GM19193 (cell line): ENCODE measurements around the gene CALHM4.

ENCODE experiments used
- POLR2A ChIP-seq: IDR thresholded peaks from 4 replicates; pipeline ENCODE4 v1.6.1; 2011; ENCODE audit not compliant: insufficient read depth, insufficient read length; ENCODE audit errors: extremely low read depth

The CALHM4 gene

GRCh38 chr6:116530436-116530835, 23.1 kb upstream of the CALHM4 start:
- TF ChIP-seq POLR2A, result no peak

GRCh38 chr6:116531675-116532570, 21.6 kb upstream of the CALHM4 start:
- TF ChIP-seq POLR2A, result no peak

GRCh38 chr6:116533233-116533957, 20.2 kb upstream of the CALHM4 start:
- no peak for TF ChIP-seq POLR2A

- no peak for TF ChIP-seq POLR2A
These were observed 18.4 kb upstream of the CALHM4 start for GRCh38 chr6:116535109-116535508.

- TF ChIP-seq POLR2A, result no peak
These were observed 17.3 kb upstream of the CALHM4 start for GRCh38 chr6:116536216-116536621.

- no peak for TF ChIP-seq POLR2A
These were observed 11.1 kb upstream of the CALHM4 start for GRCh38 chr6:116542426-116542825.

- TF ChIP-seq POLR2A, result no peak
These were observed 10.4 kb upstream of the CALHM4 start for GRCh38 chr6:116543149-116543548.

GRCh38 chr6:116545651-116546050, 7.9 kb upstream of the CALHM4 start, which contains the start of gene TRAPPC3L:
TRAPPC3L (minus strand) TSS chr6:116545684; CDS start chr6:116545514, 170 bp downstream.
- TF ChIP-seq POLR2A, result no peak

- TF ChIP-seq POLR2A, result no peak
These were observed 6.2 kb upstream of the CALHM4 start for GRCh38 chr6:116547358-116547757.

GRCh38 chr6:116550796-116551195, 2.8 kb upstream of the CALHM4 start:
- TF ChIP-seq POLR2A, result no peak

- no peak for TF ChIP-seq POLR2A
These were observed 2.5 kb downstream of the CALHM4 start for GRCh38 chr6:116556065-116556464.

- no peak for TF ChIP-seq POLR2A
These were observed 3.4 kb downstream of the CALHM4 start for GRCh38 chr6:116556814-116557415.

- no peak for TF ChIP-seq POLR2A
These were observed 4.3 kb downstream of the CALHM4 start for GRCh38 chr6:116557893-116558292.

- no peak for TF ChIP-seq POLR2A
These were observed 6.6 kb downstream of the CALHM4 start for GRCh38 chr6:116560130-116560529.

- no peak for TF ChIP-seq POLR2A
These were observed 7.9 kb downstream of the CALHM4 start for GRCh38 chr6:116561377-116562018.
